Stimulated activated CD4-positive, alpha-beta T cell treated with anti-CD3 and anti-CD28 coated beads, Interleukin-15, amount 100 ng/mL, for 48 hours (primary cell): ENCODE results near the gene FAM156B.
"Not testable (repeated sequence)": the region's sequence is repeated elsewhere in the genome, so short reads cannot be mapped to it uniquely, and the experiment has no call there.

Experiments
- DNase-seq, 2 donors: peaks; one replicate each; pipeline ENCODE4 v3.0.0-alpha.2; 2020; ENCODE audit warnings: low read depth in 2 of 2

Gene FAM156B

GRCh38 chrX:52923781-52924241, 26.7 kb downstream of the FAM156B start:
- no peak for DNase-seq

- not testable (repeated sequence) for DNase-seq
Measured at GRCh38 chrX:52930214-52930613, 33.1 kb downstream of the FAM156B start.

GRCh38 chrX:52933213-52933612, 36.1 kb downstream of the FAM156B start:
- DNase-seq: no peak

GRCh38 chrX:52933976-52934703, 37.0 kb downstream of the FAM156B start:
- DNase-seq: no peak

GRCh38 chrX:52934704-52935469, 37.8 kb downstream of the FAM156B start:
- peak; percentile 80 to 92 for DNase-seq

GRCh38 chrX:52935470-52935784, 38.3 kb downstream of the FAM156B start:
- not testable (repeated sequence) for DNase-seq

GRCh38 chrX:52940704-52941103, 43.6 kb downstream of the FAM156B start:
- DNase-seq: not testable (repeated sequence)

GRCh38 chrX:52941728-52942127, 44.6 kb downstream of the FAM156B start:
- DNase-seq: not testable (repeated sequence)

- DNase-seq: not testable (repeated sequence)
Measured at GRCh38 chrX:52945838-52946494, 48.8 kb downstream of the FAM156B start.

- not testable (repeated sequence) for DNase-seq
Measured at GRCh38 chrX:52947501-52947900, 50.4 kb downstream of the FAM156B start.

GRCh38 chrX:52948265-52948664, 51.1 kb downstream of the FAM156B start:
- not testable (repeated sequence) for DNase-seq

GRCh38 chrX:52949325-52949724, 52.2 kb downstream of the FAM156B start:
- not testable (repeated sequence) for DNase-seq

GRCh38 chrX:52949884-52950283, 52.8 kb downstream of the FAM156B start:
- not testable (repeated sequence) for DNase-seq
